Measurements from ENCODE around the gene TAF4.

The TAF4 gene

DNA sequence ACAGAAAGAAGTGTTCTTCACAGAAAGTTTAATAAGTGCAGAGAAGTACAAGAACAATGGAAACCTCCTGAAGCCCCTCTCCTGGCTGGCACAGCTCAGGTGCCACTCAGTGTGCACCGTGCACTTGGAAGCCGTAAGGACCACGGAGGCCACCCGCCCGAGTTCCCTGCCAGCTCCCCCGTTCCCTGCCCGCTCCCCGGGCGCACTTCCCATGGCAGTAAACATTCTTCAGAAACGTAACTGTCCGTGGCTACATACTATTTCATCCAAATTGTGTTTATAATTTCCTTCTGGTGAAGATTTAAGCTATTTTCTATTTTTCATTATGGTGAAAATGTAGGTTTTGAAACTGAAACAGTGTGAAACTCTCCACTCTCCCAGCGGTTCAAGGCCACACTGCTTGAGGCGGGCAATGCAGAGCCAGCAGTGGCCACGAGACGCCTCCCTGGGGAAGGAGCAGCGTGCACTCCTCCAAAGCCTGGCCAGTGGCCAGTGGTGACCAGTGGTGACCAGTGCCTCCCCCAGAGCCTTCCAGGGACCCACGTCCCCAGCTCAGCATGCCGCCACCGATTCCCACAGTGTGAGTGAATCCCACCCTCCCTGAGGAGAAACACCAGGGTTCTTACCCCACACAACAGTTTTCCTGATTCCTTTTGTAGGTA lies 46.4 kb downstream of the TAF4 start:
- DNase-seq (ENCODE audit: low read depth, low spot score), result no peak
- TF ChIP-seq, protein P1, sequence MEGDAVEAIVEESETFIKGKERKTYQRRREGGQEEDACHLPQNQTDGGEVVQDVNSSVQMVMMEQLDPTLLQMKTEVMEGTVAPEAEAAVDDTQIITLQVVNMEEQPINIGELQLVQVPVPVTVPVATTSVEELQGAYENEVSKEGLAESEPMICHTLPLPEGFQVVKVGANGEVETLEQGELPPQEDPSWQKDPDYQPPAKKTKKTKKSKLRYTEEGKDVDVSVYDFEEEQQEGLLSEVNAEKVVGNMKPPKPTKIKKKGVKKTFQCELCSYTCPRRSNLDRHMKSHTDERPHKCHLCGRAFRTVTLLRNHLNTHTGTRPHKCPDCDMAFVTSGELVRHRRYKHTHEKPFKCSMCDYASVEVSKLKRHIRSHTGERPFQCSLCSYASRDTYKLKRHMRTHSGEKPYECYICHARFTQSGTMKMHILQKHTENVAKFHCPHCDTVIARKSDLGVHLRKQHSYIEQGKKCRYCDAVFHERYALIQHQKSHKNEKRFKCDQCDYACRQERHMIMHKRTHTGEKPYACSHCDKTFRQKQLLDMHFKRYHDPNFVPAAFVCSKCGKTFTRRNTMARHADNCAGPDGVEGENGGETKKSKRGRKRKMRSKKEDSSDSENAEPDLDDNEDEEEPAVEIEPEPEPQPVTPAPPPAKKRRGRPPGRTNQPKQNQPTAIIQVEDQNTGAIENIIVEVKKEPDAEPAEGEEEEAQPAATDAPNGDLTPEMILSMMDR (IDR thresholded peaks at IDR 0.05; ENCODE audit: insufficient read depth, low read length, missing control alignments), result no peak
- H3K4me3 ChIP-seq (ENCODE audit: low read depth, low read length), result no peak overlapping the region
- POLR2A ChIA-PET, result interaction anchor here (1.0 kb wide), 1 partner anchor 47 kb away, joined by 3 read pairs; no protein-coding TSS in a partner anchor
- CTCF ChIA-PET, result interaction anchor here (0.8 to 4.4 kb wide), 4 partner anchors 9 to 119 kb away, joined by 3 to 29 read pairs (median 4); no protein-coding TSS in a partner anchor

DNA sequence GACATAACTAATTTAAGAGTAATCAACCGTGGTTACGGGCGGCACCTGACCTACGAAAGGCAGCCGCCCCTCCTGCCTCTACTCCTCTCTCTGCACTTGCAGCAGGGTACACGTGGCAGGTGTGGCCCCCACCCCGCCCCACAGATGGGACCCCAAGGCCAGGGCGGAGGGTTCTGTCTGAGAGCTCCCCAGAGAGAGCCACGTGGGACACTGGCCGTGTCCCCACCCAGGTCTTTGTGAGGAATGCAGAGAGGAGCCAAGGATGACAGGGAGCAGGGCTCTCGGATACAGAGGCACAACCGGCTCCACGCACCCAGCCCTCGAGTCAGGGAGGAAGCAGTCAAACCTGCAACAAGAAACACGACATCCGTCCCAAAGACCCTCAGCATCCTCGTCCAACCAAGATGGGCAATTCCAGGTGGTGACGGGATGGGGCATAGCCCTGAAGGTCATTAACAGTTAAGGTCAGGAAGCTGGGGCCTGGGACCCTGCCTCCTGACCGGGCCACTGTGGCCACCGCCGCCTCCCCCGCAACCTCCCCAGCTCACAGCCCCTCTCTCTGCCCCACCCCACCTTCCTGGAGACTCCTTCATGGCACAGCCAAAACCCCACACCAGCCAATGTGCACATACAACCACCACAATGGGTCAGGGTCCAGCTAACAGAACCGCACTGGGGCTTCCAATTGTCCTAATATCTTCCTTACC lies 47.1 kb downstream of the TAF4 start:
- no peak overlapping the region for H3K4me3 ChIP-seq (ENCODE audit: low read depth, low read length)
- CTCF ChIA-PET, result interaction anchor here (0.6 to 4.4 kb wide), 5 partner anchors 8 to 119 kb away, joined by 3 to 29 read pairs (median 4); no protein-coding TSS in a partner anchor
- TF ChIP-seq, protein P1 (IDR thresholded peaks at IDR 0.05; ENCODE audit: insufficient read depth, low read length, missing control alignments), result no peak
- POLR2A ChIA-PET, result interaction anchor here (0.5 to 1.0 kb wide), 2 partner anchors 48 to 164 kb away, joined by 3 read pairs; partner anchors contain the start of gene MTG2
- DNase-seq (ENCODE audit: low read depth, low spot score), result no peak

DNA sequence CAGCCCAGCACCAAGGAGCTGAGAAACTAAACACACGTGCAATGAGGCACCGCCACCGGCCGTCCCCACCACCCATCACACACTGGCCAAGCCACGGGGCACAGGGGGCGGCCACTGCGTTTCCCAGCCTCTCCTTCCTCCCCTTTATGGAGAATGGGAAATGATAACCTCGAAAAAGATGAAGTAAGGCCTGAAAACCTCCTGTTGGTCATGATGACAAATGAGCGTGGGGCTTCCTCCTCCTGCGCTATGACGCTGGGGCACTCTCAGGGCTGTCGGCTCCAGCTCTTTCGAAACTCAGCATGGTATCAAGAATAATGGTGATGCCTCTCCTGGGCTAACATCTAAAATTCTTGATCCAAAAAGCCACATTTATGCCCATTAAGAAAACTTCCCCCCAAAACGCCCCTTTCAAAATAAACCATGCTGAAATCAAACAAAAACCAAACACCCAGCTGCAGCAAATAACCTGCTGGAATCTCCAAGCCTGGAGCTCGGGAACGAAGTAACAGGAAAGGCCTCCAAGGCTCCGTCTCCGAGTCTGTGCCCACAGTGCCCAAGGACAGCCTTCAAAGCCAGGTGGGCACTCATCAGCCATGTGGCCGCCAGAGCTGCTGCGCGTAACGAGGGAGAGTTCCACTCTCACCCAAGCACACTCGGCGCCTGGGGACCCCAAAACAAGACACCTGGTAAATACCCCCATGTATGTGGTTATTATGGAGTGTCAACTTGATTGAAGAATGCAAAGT lies 50.0 kb downstream of the TAF4 start:
- no peak for DNase-seq (ENCODE audit: low read depth, low spot score)
- ChIA-PET POLR2A (no interaction called here), CTCF (interaction anchor here (1.0 to 3.3 kb wide), 6 partner anchors 10 to 126 kb away, joined by 3 to 18 read pairs (median 4); no protein-coding TSS in a partner anchor)
- TF ChIP-seq, protein P1 (IDR thresholded peaks at IDR 0.05; ENCODE audit: insufficient read depth, low read length, missing control alignments), result no peak
- H3K4me3 ChIP-seq (ENCODE audit: low read depth, low read length), result no peak overlapping the region

DNA sequence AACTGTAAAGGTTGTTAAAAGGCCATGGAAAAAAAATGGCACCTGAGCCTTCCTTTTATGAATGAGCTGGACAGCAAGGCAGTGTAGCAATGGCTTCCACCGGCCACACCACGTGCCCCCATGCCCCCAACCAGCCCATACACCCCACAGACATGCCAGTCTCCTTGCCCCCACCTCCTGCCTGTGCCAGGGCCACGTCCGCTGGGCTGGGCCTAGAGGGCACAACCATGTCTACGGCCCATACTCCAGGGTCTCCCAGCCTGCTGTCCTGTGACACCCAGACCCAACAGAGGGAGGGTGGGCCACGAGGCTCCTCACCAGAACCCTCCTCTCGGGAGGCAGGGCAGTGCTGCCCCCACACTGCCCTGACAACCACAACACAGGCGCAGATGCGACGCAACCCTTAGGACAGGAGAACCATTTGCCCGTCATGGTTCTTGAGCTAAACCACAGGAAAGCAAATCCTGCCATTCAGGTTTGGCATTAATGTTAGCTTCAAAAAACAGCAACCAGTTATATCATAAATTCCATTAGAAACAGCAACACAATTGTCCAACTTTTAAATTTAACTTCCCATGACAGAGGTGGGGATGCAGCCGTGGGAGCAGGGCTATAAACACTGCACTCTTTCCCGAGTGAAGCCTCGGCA lies 50.7 kb downstream of the TAF4 start:
- DNase-seq (ENCODE audit: low read depth, low spot score), result no peak
- no peak overlapping the region for H3K4me3 ChIP-seq (ENCODE audit: low read depth, low read length)
- TF ChIP-seq, protein P1 (IDR thresholded peaks at IDR 0.05; ENCODE audit: insufficient read depth, low read length, missing control alignments), result no peak
- CTCF ChIA-PET, result interaction anchor here (1.0 to 3.3 kb wide), 5 partner anchors 9 to 127 kb away, joined by 3 to 18 read pairs (median 5); no protein-coding TSS in a partner anchor
- POLR2A ChIA-PET, result no interaction called here

DNA sequence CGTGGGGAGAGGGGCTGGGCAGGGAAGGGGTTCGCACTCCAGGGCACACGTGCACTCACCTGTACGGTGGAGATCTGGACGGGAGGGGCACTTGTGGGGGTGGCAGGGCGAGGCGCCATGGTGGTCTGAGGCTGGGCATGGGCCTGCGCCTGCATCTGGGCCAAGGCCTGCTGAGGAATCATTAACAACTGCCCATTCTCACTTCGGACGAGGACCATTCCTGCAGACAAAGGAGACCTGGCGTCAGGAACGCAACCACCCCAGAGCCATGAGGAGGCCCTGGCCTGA lies 51.2 kb downstream of the TAF4 start:
- TF ChIP-seq, protein P1 (IDR thresholded peaks at IDR 0.05; ENCODE audit: insufficient read depth, low read length, missing control alignments), result no peak
- ChIA-PET POLR2A (no interaction called here), CTCF (interaction anchor here (1.7 to 3.3 kb wide), 3 partner anchors 12 to 123 kb away, joined by 5 to 18 read pairs (median 9); no protein-coding TSS in a partner anchor)
- no peak for DNase-seq (ENCODE audit: low read depth, low spot score)
- H3K4me3 ChIP-seq (ENCODE audit: low read depth, low read length), result no peak overlapping the region
